Keratinocyte (primary cell): ENCODE measurements around the gene ZNF8. TPM values are rescaled to one million over a fixed set of nuclear protein-coding genes. Genes with fewer than 3 reads are reported as not detected.

ENCODE experiments used
- DNase-seq: peaks from one replicate; pipeline ENCODE4 v3.0.0-alpha.2; 2011; ENCODE audit warnings: low read depth, missing footprints, low spot score
- FAIRE-seq: peaks from 2 replicates; lab custom pipeline; 2011; peaks lifted over from hg19 to GRCh38; lab: Jason Lieb, UNC
- H2AFZ ChIP-seq: 2 replicates; pipeline ENCODE4 v1.6.0; 2012; ENCODE audit warnings: low read length, control low read depth, inconsistent platforms; ENCODE audit not compliant: control insufficient read depth
- H3K27ac ChIP-seq: 2 replicates; pipeline ENCODE4 v1.5.1; 2011; ENCODE audit warnings: low read length; ENCODE audit not compliant: control insufficient read depth, insufficient read depth
- H3K27me3 ChIP-seq: 3 replicates; pipeline ENCODE4 v1.6.0; 2011; ENCODE audit warnings: low read length; ENCODE audit not compliant: control insufficient read depth, insufficient read depth; ENCODE audit errors: extremely low read depth
- H3K36me3 ChIP-seq, 2 experiments: 2 replicates in 1 of 2; 3 replicates in 1 of 2; pipeline ENCODE4 v1.5.1; 2011; ENCODE audit warnings: low read length in 2 of 2, mild to moderate bottlenecking in 1 of 2; ENCODE audit not compliant: control insufficient read depth in 2 of 2, insufficient read depth in 2 of 2; ENCODE audit errors: extremely low read depth in 1 of 2
- H3K4me1 ChIP-seq: 3 replicates; pipeline ENCODE4 v1.5.1; 2011; ENCODE audit warnings: low read length; ENCODE audit not compliant: control insufficient read depth, insufficient read depth; ENCODE audit errors: extremely low read depth
- H3K4me2 ChIP-seq: 3 replicates; pipeline ENCODE4 v1.6.0; 2011; ENCODE audit warnings: low read depth, low read length; ENCODE audit not compliant: control insufficient read depth, insufficient read depth; ENCODE audit errors: extremely low read depth
- H3K4me3 ChIP-seq, 3 experiments: fragments of 200-600 bp in 1 of 3; sonication (generic) in 1 of 3; 2 replicates in 2 of 3; 3 replicates in 1 of 3; pipeline ENCODE4 v1.5.1; 2011 to 2016; ENCODE audit warnings: low read length in 3 of 3, mild to moderate bottlenecking in 3 of 3, control low read depth in 2 of 3, inconsistent platforms in 1 of 3, low read depth in 1 of 3, mixed read lengths in 1 of 3, mixed run types in 1 of 3, moderate library complexity in 1 of 3; ENCODE audit not compliant: control insufficient read depth in 2 of 3, insufficient read depth in 2 of 3; ENCODE audit errors: extremely low read depth in 1 of 3
- H3K79me2 ChIP-seq: 2 replicates; pipeline ENCODE4 v1.6.0; 2012; ENCODE audit warnings: low read length; ENCODE audit not compliant: control insufficient read depth, insufficient read depth
- H3K9ac ChIP-seq: 3 replicates; pipeline ENCODE4 v1.6.0; 2011; ENCODE audit warnings: low read length; ENCODE audit not compliant: control insufficient read depth, insufficient read depth; ENCODE audit errors: extremely low read depth
- H3K9me1 ChIP-seq: 3 replicates; pipeline ENCODE4 v1.6.0; 2011; ENCODE audit warnings: low read length; ENCODE audit not compliant: control insufficient read depth, insufficient read depth; ENCODE audit errors: extremely low read depth
- H3K9me3 ChIP-seq: 2 replicates; pipeline ENCODE4 v1.5.1; 2012; ENCODE audit warnings: low read depth, low read length; ENCODE audit not compliant: control insufficient read depth
- H4K20me1 ChIP-seq: 3 replicates; pipeline ENCODE4 v1.6.0; 2011; ENCODE audit warnings: low read length; ENCODE audit not compliant: control insufficient read depth, insufficient read depth; ENCODE audit errors: extremely low read depth
- CTCF ChIP-seq, 3 experiments: IDR thresholded peaks in 1 of 3; conservative IDR thresholded peaks in 1 of 3; optimal IDR thresholded peaks in 1 of 3; 2 replicates in 2 of 3; 3 replicates in 1 of 3; pipeline versions ENCODE3 to v1.5.1; 2011; ENCODE audit warnings: low read length in 3 of 3, mild to moderate bottlenecking in 3 of 3, moderate library complexity in 2 of 3, control low read depth in 1 of 3, inconsistent platforms in 1 of 3; ENCODE audit not compliant: insufficient read depth in 2 of 3; ENCODE audit errors: extremely low read depth in 1 of 3
- EZH2 ChIP-seq: IDR thresholded peaks from one replicate; pipeline ENCODE4 v1.6.1; 2012; ENCODE audit warnings: inconsistent platforms, mild to moderate bottlenecking, low read length, moderate library complexity
- dilution Hi-C: fragments of 300-500 bp; cut with MboI; formaldehyde crosslinking; loops from one replicate; pipeline ENCODE4 v1.7.0; 2020; ENCODE audit warnings: low sequenced_read_pairs; ENCODE audit not compliant: extremely low pct_ligation_motif_present
- polyA plus RNA-seq, 5 experiments: library from polyadenylated mRNA; depleted of rRNA in 3 of 5; stranded (reverse) in 3 of 5; stranded (forward) in 1 of 5; unstranded in 1 of 5; fragments of >200 nt; gene quantifications; 1 replicate in 1 of 5; 2 replicates in 3 of 5; 3 replicates in 1 of 5; pipeline versions ENCODE4 v1.2.1 to v1.2.3, GENCODE V29; 2011 to 2012; ENCODE audit warnings: missing spikeins in 2 of 5, low read depth in 1 of 5, low replicate concordance in 1 of 5

Gene ZNF8
- polyA plus RNA-seq, 1 donor (not counting 4 experiments of a cell fraction or from before 2014, with no cell fraction given), result 2.7 TPM

GRCh38 chr19:58237324-58237723 is 41.4 kb upstream of the ZNF8 start:
- Histone ChIP-seq H3K9me3 (no peaks in the 10 kb centered on the region), H3K36me3 (peaks cover 24 to 37% of the 10 kb centered on the region in 2 experiments)
- TF ChIP-seq EZH2, result no peak
- no peak for TF ChIP-seq CTCF (optimal IDR thresholded peaks at IDR 0.05 in 1 of 3, IDR thresholded peaks at IDR 0.05 in 1 of 3, conservative IDR thresholded peaks at IDR 0.05 in 1 of 3; ENCODE audit: extremely low read depth in 1 of 3, insufficient read depth in 2 of 3, low read length in 3 of 3)

GRCh38 chr19:58243351-58243750 is 35.4 kb upstream of the ZNF8 start:
- Histone ChIP-seq H3K27ac (no peak overlapping the region), H3K79me2 (peaks cover 12% of the 10 kb centered on the region), H3K4me2 (no peak overlapping the region), H3K9me3 (peaks cover 9% of the 10 kb centered on the region), H2AFZ (no peak overlapping the region), H3K9ac (no peak overlapping the region), H3K4me1 (no peaks in the 10 kb centered on the region), H3K9me1 (no peaks in the 10 kb centered on the region), H3K36me3 (peaks cover 42 to 46% of the 10 kb centered on the region in 2 experiments), H4K20me1 (no peaks in the 10 kb centered on the region), H3K4me3 (no peak overlapping the region), H3K27me3 (no peaks in the 10 kb centered on the region)
- DNase-seq, result no peak
- dilution Hi-C loops, result no loop called here
- no peak for FAIRE-seq
- TF ChIP-seq EZH2, result no peak
- no peak for TF ChIP-seq CTCF (optimal IDR thresholded peaks at IDR 0.05 in 1 of 3, IDR thresholded peaks at IDR 0.05 in 1 of 3, conservative IDR thresholded peaks at IDR 0.05 in 1 of 3; ENCODE audit: extremely low read depth in 1 of 3, insufficient read depth in 2 of 3, low read length in 3 of 3)

More at GRCh38 chr19:58237324-58237723, 41.4 kb upstream of the ZNF8 start:
- Histone ChIP-seq H2AFZ (no peak overlapping the region), H3K9me1 (no peaks in the 10 kb centered on the region), H3K27ac (no peak overlapping the region), H3K27me3 (no peaks in the 10 kb centered on the region), H3K4me2 (no peak overlapping the region), H3K9ac (no peak overlapping the region), H3K4me3 (no peak overlapping the region), H3K79me2 (peaks cover 28% of the 10 kb centered on the region), H4K20me1 (no peaks in the 10 kb centered on the region), H3K4me1 (no peaks in the 10 kb centered on the region)
- FAIRE-seq (no peak), DNase-seq (no peak)
- dilution Hi-C loops, result no loop called here
